ENCODE data around the gene ISY1. TPM values are rescaled to one million over a fixed set of nuclear protein-coding genes. Genes with fewer than 3 reads are reported as not detected.

The ISY1 gene
- total and polyA plus RNA-seq, 2 of the 4 experiments (the other 2 are of a cell fraction): 28.5 to 31.5 TPM

- no peak overlapping the region for H3K4me3 ChIP-seq (ENCODE audit: insufficient read depth, low read depth, low read length)
Observed at GRCh38 chr3:129087138-129087702, 73.6 kb downstream of the ISY1 start.

More at GRCh38 chr3:129087138-129087702, 73.6 kb downstream of the ISY1 start:
- H4K20me1 ChIP-seq (ENCODE audit: insufficient read depth, low read length): no peaks in the 10 kb centered on the region
- no peaks in the 10 kb centered on the region for H3K9me1 ChIP-seq (ENCODE audit: insufficient read depth, low read length)
- no peak overlapping the region for H2BK20ac ChIP-seq (ENCODE audit: low read depth, low read length)
- H2AK5ac ChIP-seq (ENCODE audit: low read depth, low read length): no peak overlapping the region
- no CpG with 5 or more reads among the region's 8 CpGs for WGBS, 2 experiments (ENCODE audit: extremely low coverage in 2 of 2, insufficient read length in 1 of 2)
- peak; percentile 57 for ATAC-seq (ENCODE audit: low read depth)
- peak overlapping the region; percentile 16; the same call in 1 of the 2 replicates for H3K4me2 ChIP-seq (ENCODE audit: low read depth, low read length)
- H3K79me1 ChIP-seq (ENCODE audit: low read depth in 1 of 2, low read length in 2 of 2): no peaks in the 10 kb centered on the region
- no peak overlapping the region for H3K9ac ChIP-seq (ENCODE audit: low read depth, low read length)
- in situ Hi-C loops (cut with MboI; ENCODE audit: low sequenced_read_pairs) (no loop called here), dilution Hi-C loops (cut with HindIII; ENCODE audit: low sequenced_read_pairs, unreplicated experiment) (no loop called here), intact Hi-C loops (cut with micrococcal nuclease) (no loop called here)
- no peak overlapping the region for H2BK120ac ChIP-seq (ENCODE audit: low read depth, low read length)
- H2AK9ac ChIP-seq (replicated peaks; ENCODE audit: low read depth, low read length, poor library complexity): peak overlapping the region; percentile 67
- H3K9me3 ChIP-seq (ENCODE audit: control insufficient read depth, insufficient read depth, low read length): no peaks in the 10 kb centered on the region
- ChIA-PET CTCF (no interaction called here), POLR2A (ENCODE audit: unreplicated experiment) (no interaction called here)
- H3K56ac ChIP-seq (ENCODE audit: extremely low read depth, insufficient read depth, low read length): no peak overlapping the region
- H3K4ac ChIP-seq (ENCODE audit: low read depth, low read length): no peak overlapping the region
- H4K91ac ChIP-seq (ENCODE audit: insufficient read depth, low read depth, low read length): no peak overlapping the region
- peak overlapping the region; percentile 67 for H2AFZ ChIP-seq (replicated peaks; ENCODE audit: low read length, poor library complexity)
- peak overlapping the region; percentile 18; the same call in 1 of the 2 replicates for H4K5ac ChIP-seq (ENCODE audit: low read depth, low read length)
- peak overlapping the region in 1 of 2 experiments; percentile 33; a peak in 1 of 4 replicates for H4K8ac ChIP-seq (ENCODE audit: low read depth in 2 of 2, low read length in 2 of 2)
- no TSS peak for BruUV-seq (replicated peaks)
- H3K18ac ChIP-seq (ENCODE audit: low read depth, low read length): 0 out of 2 replicates have a peak overlapping the region, but pooled peaks have one; percentile 15
- no peak overlapping the region for H3K23ac ChIP-seq (ENCODE audit: low read depth, low read length)
- peak overlapping the region; percentile 20; the same call in 1 of the 2 replicates for H3K27ac ChIP-seq (ENCODE audit: insufficient read depth, low read length)
- no peak overlapping the region for H2BK15ac ChIP-seq (ENCODE audit: low read depth, low read length)
- peak; percentile 23 for DNase-seq
- no peak for TF ChIP-seq NFE2L2 (IDR thresholded peaks at IDR 0.05; ENCODE audit: low read depth, low read length)
- TF ChIP-seq USF2 (IDR thresholded peaks at IDR 0.05; ENCODE audit: low read depth, low read length): peak; percentile 56; the same call in 1 of the 2 replicates
- no peak for TF ChIP-seq FOS (IDR thresholded peaks at IDR 0.05; ENCODE audit: low read depth, low read length)
- no peak for TF ChIP-seq SMC3 (IDR thresholded peaks at IDR 0.05; ENCODE audit: low read depth, low read length)
- TF ChIP-seq CHD1 (IDR thresholded peaks at IDR 0.05; ENCODE audit: low read depth, low read length): no peak
- no peak for TF ChIP-seq POLR2A (IDR thresholded peaks at IDR 0.05; ENCODE audit: low read depth, low read length)
- H3K36me3 ChIP-seq (ENCODE audit: control insufficient read depth, insufficient read depth, low read length): peaks cover 3% of the 10 kb centered on the region
- peak overlapping the region; percentile 29 for H2BK5ac ChIP-seq (ENCODE audit: low read depth, low read length, poor library complexity, severe bottlenecking)
- H3K4me1 ChIP-seq (ENCODE audit: control insufficient read depth, insufficient read depth, low read length): peaks cover 4% of the 10 kb centered on the region
- H3K27me3 ChIP-seq (ENCODE audit: control insufficient read depth, insufficient read depth, low read length): no peaks in the 10 kb centered on the region
- H3K14ac ChIP-seq (replicated peaks; ENCODE audit: low read depth, low read length): no peak overlapping the region
